Stimulated activated CD8-positive, alpha-beta memory T cell treated with anti-CD3 and anti-CD28 coated beads, Interleukin-7, amount 100 ng/mL, for 4 hours (primary cell): ENCODE results near the gene COL10A1.

ENCODE experiments used
- DNase-seq, 2 donors: peaks; one replicate each; pipeline ENCODE4 v3.0.0-alpha.2; 2020; ENCODE audit warnings: low read depth in 2 of 2

Gene COL10A1

DNA sequence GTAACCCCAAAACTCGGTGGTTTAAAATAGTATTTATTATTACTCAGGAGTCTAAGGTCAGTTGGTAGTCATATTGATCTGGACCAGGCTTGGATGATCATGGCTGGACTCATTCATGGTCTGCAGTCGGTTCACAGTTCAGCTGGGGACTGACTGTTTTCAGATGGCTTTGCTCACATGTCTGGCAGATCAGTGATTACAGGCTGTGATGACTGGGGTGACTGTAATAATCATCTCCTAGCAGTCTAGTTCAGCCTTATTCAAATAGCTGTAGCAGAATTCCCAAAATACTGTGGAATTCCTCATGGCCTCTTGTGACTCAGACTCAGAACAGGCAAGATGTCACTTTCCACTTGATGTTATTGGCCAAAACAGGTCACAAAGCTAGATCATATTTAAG lies 41.6 kb downstream of the COL10A1 start:
- DNase-seq: no peak

DNA sequence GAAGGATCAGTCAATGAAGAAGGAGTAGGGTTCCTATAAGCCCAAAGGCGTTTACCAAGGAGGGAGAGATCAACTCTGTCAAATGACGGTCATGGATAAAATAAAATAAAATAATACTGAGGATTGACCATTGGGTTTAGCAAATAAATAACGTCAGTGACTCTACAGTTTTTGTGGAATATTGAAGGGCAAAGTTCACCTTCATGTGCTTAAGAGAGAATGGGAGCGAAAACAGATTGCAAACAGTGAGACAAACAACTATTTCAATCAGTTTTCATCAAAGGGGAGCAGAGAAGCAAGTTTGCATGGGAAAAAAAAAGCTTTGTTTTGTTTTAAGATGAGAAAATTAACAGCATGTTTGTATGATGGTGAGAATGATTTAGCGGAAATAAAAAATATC lies 42.9 kb downstream of the COL10A1 start:
- DNase-seq: no peak

DNA sequence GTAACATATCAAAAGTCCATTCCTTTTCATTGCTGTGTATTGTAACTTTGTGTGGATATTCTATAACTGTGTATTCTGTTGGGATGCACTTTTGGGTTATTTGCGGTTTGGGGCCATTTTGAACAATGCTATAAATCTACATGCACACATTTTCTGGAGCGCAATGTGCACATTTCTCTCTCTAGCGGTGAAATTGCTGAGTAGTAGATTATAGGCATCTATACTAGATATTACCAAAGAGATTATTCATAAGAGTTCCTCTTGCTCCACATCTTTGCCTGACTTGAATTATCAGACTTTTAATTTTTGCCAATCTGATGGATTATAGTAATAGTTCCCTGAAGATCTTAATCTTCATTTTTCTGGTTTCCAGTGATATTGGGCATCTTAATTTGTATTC lies 47.0 kb downstream of the COL10A1 start:
- DNase-seq: no peak

DNA sequence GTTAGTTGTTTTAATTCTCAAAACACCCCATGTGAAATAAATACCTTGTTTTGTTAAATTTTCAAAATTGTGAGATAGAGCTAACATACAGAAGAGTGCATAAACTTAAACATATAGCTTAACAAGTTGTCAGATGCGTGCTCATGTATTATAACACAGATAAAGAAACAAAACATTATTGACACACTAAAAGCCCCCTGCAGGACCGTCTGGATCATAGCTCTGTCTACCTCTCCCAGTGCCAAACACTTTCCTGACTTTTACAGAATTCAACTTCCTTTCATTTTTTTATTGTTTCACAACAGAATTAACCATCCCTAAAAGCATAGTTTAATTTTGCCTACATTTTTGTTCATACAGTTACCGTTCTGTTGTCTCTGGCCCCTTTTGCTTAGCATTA lies 47.4 kb downstream of the COL10A1 start:
- DNase-seq: no peak

DNA sequence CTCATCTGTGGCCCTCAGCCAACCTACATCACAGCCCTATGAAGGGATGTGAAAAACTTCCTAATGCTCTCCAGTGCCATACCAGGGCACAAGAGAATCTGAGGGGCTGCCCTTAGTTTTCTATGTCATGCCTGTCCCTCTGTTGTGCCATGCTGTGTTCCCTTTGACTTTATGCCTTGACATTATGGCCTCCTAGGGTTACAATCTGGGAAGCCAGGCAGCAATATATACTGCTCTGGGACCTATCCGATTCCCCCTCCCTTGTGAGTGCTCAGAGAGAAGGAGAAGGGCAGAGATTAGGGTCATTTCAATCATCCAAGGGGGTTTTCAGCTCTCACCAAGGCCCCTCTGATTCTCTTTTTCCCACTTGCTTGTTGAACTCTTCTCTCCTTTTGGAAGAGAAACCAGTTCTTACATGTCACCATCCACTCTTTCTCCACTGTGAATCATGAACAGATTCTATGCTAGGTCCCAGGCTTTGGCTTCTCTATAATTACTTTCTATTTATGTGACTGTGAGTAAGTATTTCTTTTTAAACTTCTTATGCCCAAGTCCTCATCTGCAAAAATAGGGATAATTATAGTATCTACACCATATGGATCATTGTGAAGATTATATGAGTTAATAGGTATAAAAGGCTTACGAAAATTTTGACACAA lies 51.1 kb downstream of the COL10A1 start:
- no peak for DNase-seq

DNA sequence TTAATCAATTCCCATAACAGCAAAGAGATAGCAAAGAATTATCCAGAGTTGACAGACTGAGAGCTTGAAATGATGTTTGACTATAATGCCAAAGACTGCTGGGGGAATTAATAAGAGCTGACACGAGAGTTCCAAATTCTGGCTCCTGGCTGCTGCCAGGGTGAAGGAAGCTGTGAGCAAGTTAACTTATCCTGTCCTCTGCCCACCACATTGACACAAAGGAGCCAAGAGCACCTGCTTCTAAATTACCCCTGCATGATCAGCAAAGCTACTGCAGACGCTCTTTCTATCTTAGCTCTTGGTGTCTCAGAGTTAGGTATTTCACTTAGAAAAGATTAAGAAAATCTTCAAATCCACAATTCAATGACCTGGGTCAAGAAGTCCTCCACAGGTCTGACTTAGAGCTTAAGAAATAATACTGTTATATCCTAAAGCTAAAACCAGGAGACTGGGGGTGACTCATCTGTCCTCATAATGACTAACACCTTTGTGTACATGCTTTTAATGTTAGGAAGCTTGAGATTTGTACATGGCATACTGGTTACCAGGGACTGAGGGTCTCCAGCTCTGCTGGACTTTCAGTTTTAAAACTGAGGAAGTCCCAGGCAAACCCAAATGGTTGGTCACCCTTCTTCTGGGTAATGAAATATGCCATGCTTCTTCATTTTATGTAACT lies 52.0 kb downstream of the COL10A1 start:
- DNase-seq: no peak

DNA sequence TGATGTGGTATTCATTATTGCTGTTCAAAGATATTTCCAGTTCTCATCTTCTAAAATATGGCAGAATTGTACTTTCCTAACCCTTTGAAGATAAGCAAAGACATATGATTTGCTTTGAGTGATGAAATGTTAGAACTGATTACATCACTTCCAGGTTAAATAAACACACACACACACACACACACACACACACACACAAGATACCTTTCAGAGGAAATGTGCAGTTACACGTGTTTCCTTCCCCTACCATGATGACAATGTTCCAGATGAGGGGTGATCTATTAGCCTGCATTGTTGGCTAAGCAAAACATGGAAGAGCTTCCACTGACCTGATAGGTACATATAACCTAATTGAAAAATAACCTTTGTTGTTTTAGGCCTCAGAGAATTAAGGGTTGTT lies 53.6 kb downstream of the COL10A1 start:
- DNase-seq: no peak

DNA sequence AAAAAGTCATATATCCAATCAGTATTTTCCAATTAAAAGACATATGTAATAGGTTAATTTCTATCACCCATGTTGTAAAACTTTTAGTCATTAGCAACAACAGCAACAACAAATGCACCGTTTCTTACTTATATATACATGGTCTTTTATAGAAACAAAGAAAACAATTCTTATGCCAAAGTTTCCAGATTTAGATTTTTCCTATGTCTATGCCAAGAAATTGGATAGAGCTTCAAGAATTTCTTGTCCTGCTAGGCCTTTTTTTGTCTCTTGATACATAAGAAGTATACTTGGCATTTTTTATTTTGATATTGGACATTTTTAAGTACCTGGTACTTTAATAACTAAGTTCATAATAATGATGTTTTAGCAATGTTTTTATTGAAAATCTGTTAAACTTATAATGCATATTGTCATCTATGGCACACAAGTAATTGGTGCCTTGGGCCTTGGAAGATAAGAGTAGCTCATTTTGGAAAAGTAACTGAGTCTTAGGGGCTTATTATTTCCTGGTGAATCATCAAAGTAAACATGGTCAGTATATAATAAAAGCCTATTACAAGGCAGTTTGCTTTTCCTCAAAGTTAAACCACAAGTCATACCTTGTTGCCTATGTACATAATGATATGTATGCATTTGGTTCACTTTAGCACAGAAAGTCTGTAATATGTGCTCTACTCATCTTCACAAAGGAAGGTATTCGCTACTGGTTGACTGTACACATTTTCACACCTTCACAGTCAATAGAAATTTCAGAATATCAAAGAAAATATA lies 55.1 kb downstream of the COL10A1 start:
- no peak for DNase-seq

DNA sequence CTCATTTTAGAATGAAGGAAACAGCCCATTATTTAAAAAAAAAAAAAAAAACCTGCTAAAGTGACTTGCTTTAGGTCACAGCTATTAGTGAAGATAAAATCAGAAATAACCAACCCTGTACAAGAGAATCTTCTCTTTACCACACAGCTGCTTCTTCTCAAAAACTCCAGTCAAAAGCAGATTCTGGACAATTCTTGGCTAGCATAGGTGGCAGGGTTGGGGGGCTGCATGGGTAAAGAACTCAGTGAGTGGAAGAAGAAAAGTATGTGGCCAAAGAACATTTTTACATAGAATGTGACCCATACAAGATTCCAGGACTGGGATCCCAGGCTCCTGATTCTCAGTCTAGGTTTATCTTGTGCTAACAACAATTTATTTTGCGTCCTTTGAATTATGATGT lies 55.8 kb downstream of the COL10A1 start:
- DNase-seq: no peak
